HEK293 (cell line): Measurements from ENCODE around the gene DLK2.

ENCODE experiments used
- AEBP2 ChIP-seq: fragments of 450-650 bp; formaldehyde crosslinking; IDR thresholded peaks from 2 replicates; pipeline ENCODE4 v1.5.1; 2016; ENCODE audit warnings: missing biosample characterization, missing genetic modification characterization, borderline replicate concordance
- HOXA7 ChIP-seq: sonication (generic); formaldehyde crosslinking; IDR thresholded peaks from 2 replicates; pipeline ENCODE4 v1.8.1; 2022; ENCODE audit warnings: missing genetic modification reagents, borderline replicate concordance
- MYNN ChIP-seq: fragments of 450-650 bp; formaldehyde crosslinking; IDR thresholded peaks from 2 replicates; pipeline ENCODE4 v1.5.1; 2016; ENCODE audit warnings: missing biosample characterization, missing genetic modification characterization, borderline replicate concordance
- MZF1 ChIP-seq: fragments of 450-650 bp; formaldehyde crosslinking; IDR thresholded peaks from 2 replicates; pipeline ENCODE4 v1.5.1; 2017; ENCODE audit warnings: missing biosample characterization, missing genetic modification characterization, borderline replicate concordance
- SP3 ChIP-seq: fragments of 450-650 bp; formaldehyde crosslinking; IDR thresholded peaks from 2 replicates; pipeline ENCODE4 v1.5.1; 2016; ENCODE audit warnings: missing biosample characterization, missing genetic modification characterization
- WT1 ChIP-seq: fragments of 450-650 bp; formaldehyde crosslinking; IDR thresholded peaks from 2 replicates; pipeline ENCODE4 v1.5.1; 2016; ENCODE audit warnings: missing biosample characterization, missing genetic modification characterization
- ZBTB44 ChIP-seq: fragments of 450-650 bp; IDR thresholded peaks from 2 replicates; pipeline ENCODE4 v1.5.1; 2018; ENCODE audit warnings: missing biosample characterization, mild to moderate bottlenecking, missing genetic modification characterization
- ZFP37 ChIP-seq: fragments of 450-650 bp; formaldehyde crosslinking; IDR thresholded peaks from 2 replicates; pipeline ENCODE4 v1.5.1; 2016; ENCODE audit warnings: missing biosample characterization, missing genetic modification characterization
- ZNF132 ChIP-seq: fragments of 450-650 bp; formaldehyde crosslinking; IDR thresholded peaks from 2 replicates; pipeline ENCODE4 v1.5.1; 2017; ENCODE audit warnings: missing biosample characterization, missing genetic modification characterization, borderline replicate concordance
- ZNF138 ChIP-seq: fragments of 450-650 bp; formaldehyde crosslinking; IDR thresholded peaks from 2 replicates; pipeline ENCODE4 v1.5.1; 2016; ENCODE audit warnings: missing biosample characterization, missing genetic modification characterization, borderline replicate concordance
- ZNF146 ChIP-seq: fragments of 450-650 bp; formaldehyde crosslinking; IDR thresholded peaks from 2 replicates; pipeline ENCODE4 v1.5.1; 2016; ENCODE audit warnings: missing biosample characterization, missing genetic modification characterization
- ZNF169 ChIP-seq: fragments of 450-650 bp; formaldehyde crosslinking; IDR thresholded peaks from 2 replicates; pipeline ENCODE4 v1.5.1; 2016; ENCODE audit warnings: missing biosample characterization, missing genetic modification characterization
- ZNF184 ChIP-seq: fragments of 450-650 bp; IDR thresholded peaks from 2 replicates; pipeline ENCODE4 v1.5.1; 2018; ENCODE audit warnings: missing biosample characterization, mild to moderate bottlenecking, missing genetic modification characterization
- ZNF19 ChIP-seq: fragments of 450-650 bp; formaldehyde crosslinking; IDR thresholded peaks from 2 replicates; pipeline ENCODE4; 2016; ENCODE audit warnings: missing biosample characterization, missing genetic modification characterization, low read depth
- ZNF202 ChIP-seq: fragments of 450-650 bp; formaldehyde crosslinking; IDR thresholded peaks from 2 replicates; pipeline ENCODE4 v1.5.1; 2016; ENCODE audit warnings: missing biosample characterization, missing genetic modification characterization, borderline replicate concordance
- ZNF223 ChIP-seq: fragments of 450-650 bp; formaldehyde crosslinking; IDR thresholded peaks from 2 replicates; pipeline ENCODE4 v1.5.1; 2016; ENCODE audit warnings: missing biosample characterization, missing genetic modification characterization
- ZNF23 ChIP-seq: fragments of 450-650 bp; formaldehyde crosslinking; IDR thresholded peaks from 2 replicates; pipeline ENCODE4 v1.5.1; 2016; ENCODE audit warnings: missing biosample characterization, missing genetic modification characterization, borderline replicate concordance
- ZNF324 ChIP-seq: fragments of 450-650 bp; formaldehyde crosslinking; IDR thresholded peaks from 2 replicates; pipeline ENCODE4 v1.5.1; 2016; ENCODE audit warnings: missing biosample characterization, missing genetic modification characterization
- ZNF394 ChIP-seq: fragments of 450-650 bp; formaldehyde crosslinking; IDR thresholded peaks from 2 replicates; pipeline ENCODE4 v1.5.1; 2016; ENCODE audit warnings: missing biosample characterization, missing genetic modification characterization, mild to moderate bottlenecking, moderate library complexity, borderline replicate concordance
- ZNF423 ChIP-seq: fragments of 450-650 bp; formaldehyde crosslinking; IDR thresholded peaks from 2 replicates; pipeline ENCODE4 v1.5.1; 2016; ENCODE audit warnings: missing biosample characterization, missing genetic modification characterization
- ZNF426 ChIP-seq: fragments of 450-650 bp; formaldehyde crosslinking; IDR thresholded peaks from 2 replicates; pipeline ENCODE4 v1.5.1; 2017; ENCODE audit warnings: missing biosample characterization, missing genetic modification characterization, mild to moderate bottlenecking, inconsistent platforms, moderate library complexity
- ZNF449 ChIP-seq: fragments of 450-650 bp; formaldehyde crosslinking; IDR thresholded peaks from 2 replicates; pipeline ENCODE4 v1.5.1; 2017; ENCODE audit warnings: missing biosample characterization, mild to moderate bottlenecking, missing genetic modification characterization, moderate library complexity
- ZNF48 ChIP-seq: fragments of 450-650 bp; formaldehyde crosslinking; IDR thresholded peaks from 2 replicates; pipeline ENCODE4 v1.5.1; 2016; ENCODE audit warnings: missing biosample characterization, missing genetic modification characterization
- ZNF561 ChIP-seq: fragments of 450-650 bp; IDR thresholded peaks from 2 replicates; pipeline ENCODE4 v1.5.1; 2018; ENCODE audit warnings: missing biosample characterization, missing genetic modification characterization, borderline replicate concordance
- ZNF621 ChIP-seq: fragments of 450-650 bp; formaldehyde crosslinking; IDR thresholded peaks from 2 replicates; pipeline ENCODE4 v1.5.1; 2017; ENCODE audit warnings: missing biosample characterization, missing genetic modification characterization
- ZNF670 ChIP-seq: fragments of 450-650 bp; formaldehyde crosslinking; IDR thresholded peaks from 2 replicates; pipeline ENCODE4 v1.5.1; 2016; ENCODE audit warnings: missing biosample characterization, missing genetic modification characterization, low read depth
- TF ChIP-seq, protein P1 (sequence below): fragments of 450-650 bp; formaldehyde crosslinking; IDR thresholded peaks from 2 replicates; pipeline ENCODE4 v1.5.1; 2016; ENCODE audit warnings: missing biosample characterization, missing genetic modification characterization
- TF ChIP-seq, protein P2 (sequence below): fragments of 450-650 bp; formaldehyde crosslinking; conservative IDR thresholded peaks from 2 replicates; pipeline ENCODE4 v1.5.1; 2016; ENCODE audit warnings: low read depth, missing biosample characterization, missing genetic modification characterization
- TF ChIP-seq, protein P3 (sequence below): fragments of 450-650 bp; formaldehyde crosslinking; IDR thresholded peaks from 2 replicates; pipeline ENCODE4 v1.5.1; 2016; ENCODE audit warnings: missing biosample characterization, missing genetic modification characterization

The DLK2 gene

GRCh38 chr6:43427406-43428111 is 27.8 kb downstream of the DLK2 start, which contains the start of gene ABCC10 (continued):
- TF ChIP-seq, protein P1, sequence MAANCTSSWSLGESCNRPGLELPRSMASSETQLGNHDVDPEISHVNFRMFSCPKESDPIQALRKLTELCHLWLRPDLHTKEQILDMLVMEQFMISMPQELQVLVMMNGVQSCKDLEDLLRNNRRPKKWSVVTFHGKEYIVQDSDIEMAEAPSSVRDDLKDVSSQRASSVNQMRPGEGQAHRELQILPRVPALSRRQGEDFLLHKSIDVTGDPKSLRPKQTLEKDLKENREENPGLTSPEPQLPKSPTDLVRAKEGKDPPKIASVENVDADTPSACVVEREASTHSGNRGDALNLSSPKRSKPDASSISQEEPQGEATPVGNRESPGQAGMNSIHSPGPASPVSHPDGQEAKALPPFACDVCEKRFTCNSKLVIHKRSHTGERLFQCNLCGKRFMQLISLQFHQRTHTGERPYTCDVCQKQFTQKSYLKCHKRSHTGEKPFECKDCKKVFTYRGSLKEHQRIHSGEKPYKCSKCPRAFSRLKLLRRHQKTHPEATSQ (tag by site-specific recombination), result 0 out of 2 replicates have a peak, but pooled peaks have one; percentile 47
- TF ChIP-seq ZNF169 (no peak), ZNF184 (tag by site-specific recombination) (no peak), WT1 (tag by site-specific recombination) (peak; percentile 42; the same call in 1 of the 2 replicates), AEBP2 (tag by site-specific recombination) (no peak), ZBTB44 (tag by site-specific recombination) (no peak), ZNF48 (tag by site-specific recombination) (no peak), ZNF423 (tag by site-specific recombination) (peak; percentile 87), ZNF561 (tag by site-specific recombination) (no peak), ZNF324 (tag by site-specific recombination) (no peak), ZNF146 (tag by site-specific recombination) (no peak; the same call in 1 of the 2 replicates), MZF1 (no peak), ZNF138 (no peak), ZNF670 (tag by site-specific recombination) (no peak), ZNF223 (tag by site-specific recombination) (no peak), ZNF23 (tag by site-specific recombination) (no peak), SP3 (tag by site-specific recombination) (peak; percentile 96), HOXA7 (no peak), ZNF621 (tag by site-specific recombination) (no peak), ZNF426 (tag by site-specific recombination) (no peak), ZNF449 (tag by site-specific recombination) (no peak), MYNN (tag by site-specific recombination) (no peak), ZFP37 (tag by site-specific recombination) (peak; percentile 82), ZNF132 (tag by site-specific recombination) (no peak), ZNF202 (no peak), ZNF394 (tag by site-specific recombination) (no peak), ZNF19 (no peak)
- TF ChIP-seq, protein P2, sequence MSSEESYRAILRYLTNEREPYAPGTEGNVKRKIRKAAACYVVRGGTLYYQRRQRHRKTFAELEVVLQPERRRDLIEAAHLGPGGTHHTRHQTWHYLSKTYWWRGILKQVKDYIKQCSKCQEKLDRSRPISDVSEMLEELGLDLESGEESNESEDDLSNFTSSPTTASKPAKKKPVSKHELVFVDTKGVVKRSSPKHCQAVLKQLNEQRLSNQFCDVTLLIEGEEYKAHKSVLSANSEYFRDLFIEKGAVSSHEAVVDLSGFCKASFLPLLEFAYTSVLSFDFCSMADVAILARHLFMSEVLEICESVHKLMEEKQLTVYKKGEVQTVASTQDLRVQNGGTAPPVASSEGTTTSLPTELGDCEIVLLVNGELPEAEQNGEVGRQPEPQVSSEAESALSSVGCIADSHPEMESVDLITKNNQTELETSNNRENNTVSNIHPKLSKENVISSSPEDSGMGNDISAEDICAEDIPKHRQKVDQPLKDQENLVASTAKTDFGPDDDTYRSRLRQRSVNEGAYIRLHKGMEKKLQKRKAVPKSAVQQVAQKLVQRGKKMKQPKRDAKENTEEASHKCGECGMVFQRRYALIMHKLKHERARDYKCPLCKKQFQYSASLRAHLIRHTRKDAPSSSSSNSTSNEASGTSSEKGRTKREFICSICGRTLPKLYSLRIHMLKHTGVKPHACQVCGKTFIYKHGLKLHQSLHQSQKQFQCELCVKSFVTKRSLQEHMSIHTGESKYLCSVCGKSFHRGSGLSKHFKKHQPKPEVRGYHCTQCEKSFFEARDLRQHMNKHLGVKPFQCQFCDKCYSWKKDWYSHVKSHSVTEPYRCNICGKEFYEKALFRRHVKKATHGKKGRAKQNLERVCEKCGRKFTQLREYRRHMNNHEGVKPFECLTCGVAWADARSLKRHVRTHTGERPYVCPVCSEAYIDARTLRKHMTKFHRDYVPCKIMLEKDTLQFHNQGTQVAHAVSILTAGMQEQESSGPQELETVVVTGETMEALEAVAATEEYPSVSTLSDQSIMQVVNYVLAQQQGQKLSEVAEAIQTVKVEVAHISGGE, result peak; percentile 94
- TF ChIP-seq, protein P3, sequence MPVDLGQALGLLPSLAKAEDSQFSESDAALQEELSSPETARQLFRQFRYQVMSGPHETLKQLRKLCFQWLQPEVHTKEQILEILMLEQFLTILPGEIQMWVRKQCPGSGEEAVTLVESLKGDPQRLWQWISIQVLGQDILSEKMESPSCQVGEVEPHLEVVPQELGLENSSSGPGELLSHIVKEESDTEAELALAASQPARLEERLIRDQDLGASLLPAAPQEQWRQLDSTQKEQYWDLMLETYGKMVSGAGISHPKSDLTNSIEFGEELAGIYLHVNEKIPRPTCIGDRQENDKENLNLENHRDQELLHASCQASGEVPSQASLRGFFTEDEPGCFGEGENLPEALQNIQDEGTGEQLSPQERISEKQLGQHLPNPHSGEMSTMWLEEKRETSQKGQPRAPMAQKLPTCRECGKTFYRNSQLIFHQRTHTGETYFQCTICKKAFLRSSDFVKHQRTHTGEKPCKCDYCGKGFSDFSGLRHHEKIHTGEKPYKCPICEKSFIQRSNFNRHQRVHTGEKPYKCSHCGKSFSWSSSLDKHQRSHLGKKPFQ (tag by site-specific recombination), result no peak
